Keratinocyte (primary cell): Measurements from ENCODE around the gene ISYNA1. TPM values are rescaled to one million over a fixed set of nuclear protein-coding genes. Genes with fewer than 3 reads are reported as not detected.

Source experiments
- DNase-seq: peaks from one replicate; pipeline ENCODE4 v3.0.0-alpha.2; 2011; ENCODE audit warnings: low read depth, missing footprints, low spot score
- FAIRE-seq: peaks from 2 replicates; lab custom pipeline; 2011; peaks lifted over from hg19 to GRCh38; lab: Jason Lieb, UNC
- H2AFZ ChIP-seq: 2 replicates; pipeline ENCODE4 v1.6.0; 2012; ENCODE audit warnings: low read length, control low read depth, inconsistent platforms; ENCODE audit not compliant: control insufficient read depth
- H3K27ac ChIP-seq: 2 replicates; pipeline ENCODE4 v1.5.1; 2011; ENCODE audit warnings: low read length; ENCODE audit not compliant: control insufficient read depth, insufficient read depth
- H3K27me3 ChIP-seq: 3 replicates; pipeline ENCODE4 v1.6.0; 2011; ENCODE audit warnings: low read length; ENCODE audit not compliant: control insufficient read depth, insufficient read depth; ENCODE audit errors: extremely low read depth
- H3K36me3 ChIP-seq, 2 experiments: 2 replicates in 1 of 2; 3 replicates in 1 of 2; pipeline ENCODE4 v1.5.1; 2011; ENCODE audit warnings: low read length in 2 of 2, mild to moderate bottlenecking in 1 of 2; ENCODE audit not compliant: control insufficient read depth in 2 of 2, insufficient read depth in 2 of 2; ENCODE audit errors: extremely low read depth in 1 of 2
- H3K4me1 ChIP-seq: 3 replicates; pipeline ENCODE4 v1.5.1; 2011; ENCODE audit warnings: low read length; ENCODE audit not compliant: control insufficient read depth, insufficient read depth; ENCODE audit errors: extremely low read depth
- H3K4me2 ChIP-seq: 3 replicates; pipeline ENCODE4 v1.6.0; 2011; ENCODE audit warnings: low read depth, low read length; ENCODE audit not compliant: control insufficient read depth, insufficient read depth; ENCODE audit errors: extremely low read depth
- H3K4me3 ChIP-seq, 3 experiments: fragments of 200-600 bp in 1 of 3; sonication (generic) in 1 of 3; 2 replicates in 2 of 3; 3 replicates in 1 of 3; pipeline ENCODE4 v1.5.1; 2011 to 2016; ENCODE audit warnings: low read length in 3 of 3, mild to moderate bottlenecking in 3 of 3, control low read depth in 2 of 3, inconsistent platforms in 1 of 3, low read depth in 1 of 3, mixed read lengths in 1 of 3, mixed run types in 1 of 3, moderate library complexity in 1 of 3; ENCODE audit not compliant: control insufficient read depth in 2 of 3, insufficient read depth in 2 of 3; ENCODE audit errors: extremely low read depth in 1 of 3
- H3K79me2 ChIP-seq: 2 replicates; pipeline ENCODE4 v1.6.0; 2012; ENCODE audit warnings: low read length; ENCODE audit not compliant: control insufficient read depth, insufficient read depth
- H3K9ac ChIP-seq: 3 replicates; pipeline ENCODE4 v1.6.0; 2011; ENCODE audit warnings: low read length; ENCODE audit not compliant: control insufficient read depth, insufficient read depth; ENCODE audit errors: extremely low read depth
- H3K9me1 ChIP-seq: 3 replicates; pipeline ENCODE4 v1.6.0; 2011; ENCODE audit warnings: low read length; ENCODE audit not compliant: control insufficient read depth, insufficient read depth; ENCODE audit errors: extremely low read depth
- H3K9me3 ChIP-seq: 2 replicates; pipeline ENCODE4 v1.5.1; 2012; ENCODE audit warnings: low read depth, low read length; ENCODE audit not compliant: control insufficient read depth
- H4K20me1 ChIP-seq: 3 replicates; pipeline ENCODE4 v1.6.0; 2011; ENCODE audit warnings: low read length; ENCODE audit not compliant: control insufficient read depth, insufficient read depth; ENCODE audit errors: extremely low read depth
- EZH2 ChIP-seq: IDR thresholded peaks from one replicate; pipeline ENCODE4 v1.6.1; 2012; ENCODE audit warnings: inconsistent platforms, mild to moderate bottlenecking, low read length, moderate library complexity
- dilution Hi-C: fragments of 300-500 bp; cut with MboI; formaldehyde crosslinking; loops from one replicate; pipeline ENCODE4 v1.7.0; 2020; ENCODE audit warnings: low sequenced_read_pairs; ENCODE audit not compliant: extremely low pct_ligation_motif_present
- polyA plus RNA-seq, 5 experiments: library from polyadenylated mRNA; depleted of rRNA in 3 of 5; stranded (reverse) in 3 of 5; stranded (forward) in 1 of 5; unstranded in 1 of 5; fragments of >200 nt; gene quantifications; 1 replicate in 1 of 5; 2 replicates in 3 of 5; 3 replicates in 1 of 5; pipeline versions ENCODE4 v1.2.1 to v1.2.3, GENCODE V29; 2011 to 2012; ENCODE audit warnings: missing spikeins in 2 of 5, low read depth in 1 of 5, low replicate concordance in 1 of 5
- TF ChIP-seq, protein P1 (sequence below), 3 experiments: IDR thresholded peaks in 1 of 3; conservative IDR thresholded peaks in 1 of 3; optimal IDR thresholded peaks in 1 of 3; 2 replicates in 2 of 3; 3 replicates in 1 of 3; pipeline versions ENCODE3 to v1.5.1; 2011; ENCODE audit warnings: low read length in 3 of 3, mild to moderate bottlenecking in 3 of 3, moderate library complexity in 2 of 3, control low read depth in 1 of 3, inconsistent platforms in 1 of 3; ENCODE audit not compliant: insufficient read depth in 2 of 3; ENCODE audit errors: extremely low read depth in 1 of 3

The ISYNA1 gene
- polyA plus RNA-seq, 1 donor (not counting 4 experiments of a cell fraction or from before 2014, with no cell fraction given), result 3.5 TPM

DNA sequence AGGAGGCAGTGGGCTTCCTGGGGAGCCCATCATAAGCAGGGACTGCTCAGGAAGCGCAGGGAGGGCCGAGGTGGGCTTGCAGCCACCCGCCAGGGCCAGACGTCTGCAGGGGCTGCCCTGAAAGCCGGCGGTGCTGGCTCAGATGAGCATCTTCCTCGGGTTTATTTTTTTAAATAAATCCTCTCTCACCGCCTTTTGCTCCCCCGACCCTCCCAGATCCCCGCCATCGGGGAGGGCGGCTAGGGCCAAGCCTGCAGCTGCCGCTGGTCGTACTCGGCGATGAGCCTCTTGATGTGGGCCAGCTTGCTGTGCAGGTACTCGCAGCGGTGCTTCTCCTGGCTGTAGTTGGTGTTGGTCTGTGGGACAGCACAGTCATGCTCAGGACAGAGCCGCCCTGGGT, 6.6 kb upstream of the ISYNA1 start:
- Histone ChIP-seq H3K79me2 (peaks cover 10% of the 10 kb centered on the region), H3K4me3 (no peak overlapping the region), H3K4me1 (peaks cover 13% of the 10 kb centered on the region), H3K4me2 (no peak overlapping the region), H3K27me3 (no peaks in the 10 kb centered on the region), H2AFZ (no peak overlapping the region), H4K20me1 (no peaks in the 10 kb centered on the region), H3K36me3 (peaks cover 39 to 48% of the 10 kb centered on the region in 2 experiments), H3K9me3 (no peaks in the 10 kb centered on the region), H3K9me1 (peaks cover 8% of the 10 kb centered on the region), H3K9ac (no peak overlapping the region), H3K27ac (no peak overlapping the region)
- no peak for FAIRE-seq
- TF ChIP-seq, protein P1, sequence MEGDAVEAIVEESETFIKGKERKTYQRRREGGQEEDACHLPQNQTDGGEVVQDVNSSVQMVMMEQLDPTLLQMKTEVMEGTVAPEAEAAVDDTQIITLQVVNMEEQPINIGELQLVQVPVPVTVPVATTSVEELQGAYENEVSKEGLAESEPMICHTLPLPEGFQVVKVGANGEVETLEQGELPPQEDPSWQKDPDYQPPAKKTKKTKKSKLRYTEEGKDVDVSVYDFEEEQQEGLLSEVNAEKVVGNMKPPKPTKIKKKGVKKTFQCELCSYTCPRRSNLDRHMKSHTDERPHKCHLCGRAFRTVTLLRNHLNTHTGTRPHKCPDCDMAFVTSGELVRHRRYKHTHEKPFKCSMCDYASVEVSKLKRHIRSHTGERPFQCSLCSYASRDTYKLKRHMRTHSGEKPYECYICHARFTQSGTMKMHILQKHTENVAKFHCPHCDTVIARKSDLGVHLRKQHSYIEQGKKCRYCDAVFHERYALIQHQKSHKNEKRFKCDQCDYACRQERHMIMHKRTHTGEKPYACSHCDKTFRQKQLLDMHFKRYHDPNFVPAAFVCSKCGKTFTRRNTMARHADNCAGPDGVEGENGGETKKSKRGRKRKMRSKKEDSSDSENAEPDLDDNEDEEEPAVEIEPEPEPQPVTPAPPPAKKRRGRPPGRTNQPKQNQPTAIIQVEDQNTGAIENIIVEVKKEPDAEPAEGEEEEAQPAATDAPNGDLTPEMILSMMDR (optimal IDR thresholded peaks at IDR 0.05 in 1 of 3, IDR thresholded peaks at IDR 0.05 in 1 of 3, conservative IDR thresholded peaks at IDR 0.05 in 1 of 3; ENCODE audit: extremely low read depth in 1 of 3, insufficient read depth in 2 of 3, low read length in 3 of 3), result no peak
- TF ChIP-seq EZH2, result no peak
- no peak for DNase-seq
- dilution Hi-C loops, result no loop called here

DNA sequence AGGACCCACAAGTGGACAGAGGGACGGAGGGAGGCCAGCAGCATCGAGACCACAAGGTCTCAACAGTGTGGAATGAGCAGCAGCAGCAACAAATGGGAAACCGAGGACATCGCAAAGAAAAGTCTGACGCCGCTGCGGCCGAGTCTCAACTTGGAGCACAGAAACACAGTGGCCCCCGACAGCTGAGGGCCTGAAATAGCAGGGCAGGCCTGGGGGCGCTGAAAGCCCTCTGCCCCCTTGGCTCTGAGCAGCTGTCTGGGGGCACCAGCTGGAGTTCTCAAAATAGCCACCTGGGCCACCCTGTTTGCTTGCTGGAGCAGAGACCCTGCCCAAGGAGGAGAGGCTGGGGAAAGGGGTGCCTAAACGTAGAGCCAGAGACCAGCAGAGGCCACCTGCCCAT, 5.9 kb upstream of the ISYNA1 start:
- H3K9ac ChIP-seq, result no peak overlapping the region
- H3K27me3 ChIP-seq, result no peaks in the 10 kb centered on the region
- H3K27ac ChIP-seq, result no peak overlapping the region
- no peak for TF ChIP-seq EZH2
- TF ChIP-seq, protein P1 (optimal IDR thresholded peaks at IDR 0.05 in 1 of 3, IDR thresholded peaks at IDR 0.05 in 1 of 3, conservative IDR thresholded peaks at IDR 0.05 in 1 of 3; ENCODE audit: extremely low read depth in 1 of 3, insufficient read depth in 2 of 3, low read length in 3 of 3), result no peak
- no peak overlapping the region for H3K4me3 ChIP-seq
- H3K9me3 ChIP-seq, result no peaks in the 10 kb centered on the region
- no peak overlapping the region for H2AFZ ChIP-seq
- DNase-seq, result no peak
- no peak overlapping the region for H3K4me2 ChIP-seq
- H3K4me1 ChIP-seq, result peaks cover 20% of the 10 kb centered on the region
- no peak for FAIRE-seq
- no peaks in the 10 kb centered on the region for H4K20me1 ChIP-seq
- peaks cover 12% of the 10 kb centered on the region for H3K9me1 ChIP-seq
- H3K79me2 ChIP-seq, result peaks cover 5% of the 10 kb centered on the region
- peaks cover 35 to 41% of the 10 kb centered on the region in 2 experiments for H3K36me3 ChIP-seq
- dilution Hi-C loops, result no loop called here
